GM12891 (cell line): ENCODE data around the gene MEAK7.

ENCODE experiments used
- PAX5 ChIP-seq: IDR thresholded peaks from 2 replicates; pipeline ENCODE4 v1.6.1; 2011; ENCODE audit warnings: low read length, moderate library complexity, mild to moderate bottlenecking; ENCODE audit not compliant: insufficient read depth, severe bottlenecking
- POLR2A ChIP-seq: IDR thresholded peaks from 2 replicates; pipeline ENCODE4 v1.6.1; 2011; ENCODE audit warnings: low read depth, low read length, control low read depth
- POLR2AphosphoS5 ChIP-seq: IDR thresholded peaks from 2 replicates; pipeline ENCODE4 v1.6.1; 2011; ENCODE audit warnings: low read depth, low read length, control low read depth
- POU2F2 ChIP-seq: IDR thresholded peaks from 2 replicates; pipeline ENCODE4 v1.6.1; 2011; ENCODE audit warnings: low read depth, mild to moderate bottlenecking, control low read depth, low read length, moderate library complexity
- SPI1 ChIP-seq: IDR thresholded peaks from 2 replicates; pipeline ENCODE4 v1.6.1; 2011; ENCODE audit warnings: low read depth, low read length, control low read depth
- TAF1 ChIP-seq: IDR thresholded peaks from 2 replicates; pipeline ENCODE4 v1.6.1; 2011; ENCODE audit warnings: low read depth, low read length, control low read depth

- TF ChIP-seq TAF1 (no peak), POLR2A (no peak), PAX5 (no peak), POLR2AphosphoS5 (no peak), POU2F2 (no peak), SPI1 (no peak)
Observed at GRCh38 chr16:84550096-84550495, 45.6 kb upstream of the MEAK7 start.
